Liver (tissue), 9 donors: ENCODE measurements around the gene NEK11. TPM values are rescaled to one million over a fixed set of nuclear protein-coding genes. Genes with fewer than 3 reads are reported as not detected.

ENCODE experiments used
- DNase-seq: peaks from one replicate; pipeline ENCODE4 v3.0.0-alpha.2; 2017; ENCODE audit warnings: low spot score
- H3K27ac ChIP-seq, 2 donors: one replicate each; pipeline ENCODE4 v1.7.0; 2013; ENCODE audit warnings: inconsistent platforms in 2 of 2, low read length in 2 of 2, control low read depth in 1 of 2, low read depth in 1 of 2, mild to moderate bottlenecking in 1 of 2
- H3K27me3 ChIP-seq, 4 donors: one replicate each; pipeline versions ENCODE4 v1.6.1 to v1.7.0; 2013; ENCODE audit warnings: low read length in 3 of 4, inconsistent platforms in 1 of 4, mild to moderate bottlenecking in 1 of 4, moderate library complexity in 1 of 4; ENCODE audit not compliant: control insufficient read depth in 4 of 4, insufficient read depth in 4 of 4
- H3K36me3 ChIP-seq, 4 donors: one replicate each; pipeline versions ENCODE4 v1.6.1 to v1.7.0; 2013; ENCODE audit warnings: low read length in 3 of 4, mild to moderate bottlenecking in 3 of 4, low read depth in 1 of 4, moderate library complexity in 1 of 4; ENCODE audit not compliant: control insufficient read depth in 4 of 4, insufficient read depth in 3 of 4
- H3K4me1 ChIP-seq, 4 donors: one replicate each; pipeline versions ENCODE4 v1.6.1 to v1.7.0; 2013; ENCODE audit warnings: low read length in 3 of 4, mild to moderate bottlenecking in 3 of 4, moderate library complexity in 1 of 4; ENCODE audit not compliant: control insufficient read depth in 4 of 4, insufficient read depth in 4 of 4
- H3K4me3 ChIP-seq, 3 donors: one replicate each; pipeline versions ENCODE4 v1.6.1 to v1.7.0; 2013; ENCODE audit warnings: low read length in 3 of 3, control low read depth in 1 of 3, low read depth in 1 of 3, mild to moderate bottlenecking in 1 of 3
- H3K9ac ChIP-seq, 2 donors: one replicate each; pipeline ENCODE4 v1.7.0; 2013; ENCODE audit warnings: low read length in 2 of 2, mild to moderate bottlenecking in 2 of 2, moderate library complexity in 2 of 2, control low read depth in 1 of 2, low read depth in 1 of 2
- H3K9me3 ChIP-seq, 4 donors: one replicate each; pipeline versions ENCODE4 v1.6.1 to v1.7.0; 2013; ENCODE audit warnings: low read length in 3 of 4; ENCODE audit not compliant: control insufficient read depth in 4 of 4
- ATF3 ChIP-seq: IDR thresholded peaks from 2 replicates; pipeline ENCODE4 v1.6.1; 2016; ENCODE audit warnings: antibody characterized with exemption
- CTCF ChIP-seq: fragments of 150-350 bp; IDR thresholded peaks from 2 replicates; pipeline ENCODE4 v1.5.1; 2017; ENCODE audit warnings: improper control_type of control experiment, low read depth, low read length; ENCODE audit not compliant: missing input control
- EGR1 ChIP-seq, 2 donors: IDR thresholded peaks; 2 replicates each; pipeline ENCODE4 v1.6.1; 2016 to 2018; ENCODE audit warnings: antibody characterized with exemption in 2 of 2, low read depth in 2 of 2
- FOXA1 ChIP-seq: IDR thresholded peaks from 2 replicates; pipeline ENCODE4 v1.6.1; 2016; ENCODE audit warnings: antibody characterized with exemption
- FOXA2 ChIP-seq: IDR thresholded peaks from 2 replicates; pipeline ENCODE4 v1.6.1; 2016; ENCODE audit warnings: antibody characterized with exemption
- GABPA ChIP-seq, 2 donors: IDR thresholded peaks in 1 of 2; conservative IDR thresholded peaks in 1 of 2; 2 replicates each; pipeline ENCODE4 v1.6.1; 2016; ENCODE audit warnings: antibody characterized with exemption in 2 of 2, mild to moderate bottlenecking in 1 of 2, moderate library complexity in 1 of 2
- HNF4A ChIP-seq, 2 donors: conservative IDR thresholded peaks; 2 replicates each; pipeline ENCODE4 v1.6.1; 2016; ENCODE audit warnings: antibody characterized with exemption in 2 of 2, mild to moderate bottlenecking in 2 of 2
- HNF4G ChIP-seq: IDR thresholded peaks from 2 replicates; pipeline ENCODE4 v1.6.1; 2016; ENCODE audit warnings: antibody characterized with exemption
- JUND ChIP-seq, 2 donors: IDR thresholded peaks; 2 replicates each; pipeline ENCODE4 v1.6.1; 2016; ENCODE audit warnings: antibody characterized with exemption in 2 of 2
- MAX ChIP-seq: IDR thresholded peaks from 2 replicates; pipeline ENCODE4 v1.6.1; 2016; ENCODE audit warnings: antibody characterized with exemption
- NR2F2 ChIP-seq: IDR thresholded peaks from 2 replicates; pipeline ENCODE4 v1.6.1; 2016; ENCODE audit warnings: antibody characterized with exemption
- RAD21 ChIP-seq, 2 donors: IDR thresholded peaks; 2 replicates each; pipeline ENCODE4 v1.6.1; 2016; ENCODE audit warnings: antibody characterized with exemption in 2 of 2, mild to moderate bottlenecking in 2 of 2
- REST ChIP-seq: IDR thresholded peaks from 2 replicates; pipeline ENCODE4 v1.6.1; 2016; ENCODE audit warnings: antibody characterized with exemption, mild to moderate bottlenecking
- RXRA ChIP-seq, 2 donors: IDR thresholded peaks; 2 replicates each; pipeline ENCODE4 v1.6.1; 2017 to 2018; ENCODE audit warnings: antibody characterized with exemption in 2 of 2, mild to moderate bottlenecking in 1 of 2
- SP1 ChIP-seq: IDR thresholded peaks from 2 replicates; pipeline ENCODE4 v1.6.1; 2018; ENCODE audit warnings: antibody characterized with exemption, mild to moderate bottlenecking
- TAF1 ChIP-seq: conservative IDR thresholded peaks from 2 replicates; pipeline ENCODE4 v1.6.1; 2016; ENCODE audit warnings: antibody characterized with exemption, mild to moderate bottlenecking
- YY1 ChIP-seq: IDR thresholded peaks from 2 replicates; pipeline ENCODE4 v1.6.1; 2016; ENCODE audit warnings: antibody characterized with exemption, mild to moderate bottlenecking
- ZBTB33 ChIP-seq: IDR thresholded peaks from 2 replicates; pipeline ENCODE4 v1.6.1; 2016; ENCODE audit warnings: antibody characterized with exemption
- WGBS: extraction: QIAGEN DNeasy Blood & Tissue Kit; methylation state at CpG from one replicate; pipeline ENCODE4 v1.1.7; 2013; 5-methylcytosine and 5-hydroxymethylcytosine counted together
- polyA plus RNA-seq, 2 donors: library from polyadenylated mRNA; stranded (reverse) in 1 of 2; unstranded in 1 of 2; fragments of 200-250 nt in 1 of 2; fragments of >200 nt in 1 of 2; fragmentation: Nextera tagmentation in 1 of 2; extraction: Ambion mirVana in 1 of 2; gene quantifications; one replicate each; pipeline versions ENCODE4 v1.2.1 to v1.2.3, GENCODE V29; 2013 to 2015
- total RNA-seq, 2 donors: library from RNA; depleted of rRNA; stranded (reverse); fragments of >200 nt; gene quantifications; one replicate each; pipeline ENCODE4 v1.2.3, GENCODE V29; 2014
- donor health status: healthy.
- donor health status: healthy.
- donor health status: healthy.
- donor health status: healthy.
- donor health status: healthy.

The NEK11 gene
- total and polyA plus RNA-seq, 4 donors = 0.35 to 0.92 (median 0.69) TPM

- Histone ChIP-seq H3K27me3 (no peaks in the 10 kb centered on the region), H3K9ac (no peak overlapping the region), H3K27ac (no peak overlapping the region), H3K36me3 (no peaks in the 10 kb centered on the region), H3K4me3 (no peak overlapping the region), H3K4me1 (peaks cover 0 to 9% (median 3%) of the 10 kb centered on the region in 4 donors), H3K9me3 (no peaks in the 10 kb centered on the region)
- 97% methylated on average over 1 of the region's 1 CpG for WGBS
- DNase-seq = no peak
- TF ChIP-seq GABPA (IDR thresholded peaks at IDR 0.05 in 1 of 2, conservative IDR thresholded peaks at IDR 0.05 in 1 of 2) (no peak), ZBTB33 (no peak), ATF3 (no peak), FOXA1 (no peak), TAF1 (no peak), JUND (IDR thresholded peaks at IDR 0.05) (no peak), MAX (no peak), SP1 (no peak), CTCF (no peak), RXRA (IDR thresholded peaks at IDR 0.05) (no peak), HNF4G (no peak)
Measured at GRCh38 chr3:131357275-131357674, 330.6 kb downstream of the NEK11 start.

GRCh38 chr3:131360191-131360755 is 333.6 kb downstream of the NEK11 start:
- no peak overlapping the region for H3K9ac ChIP-seq
- H3K4me1 ChIP-seq = peaks cover 1 to 28% (median 9%) of the 10 kb centered on the region in 4 donors
- no peaks in the 10 kb centered on the region for H3K9me3 ChIP-seq
- H3K4me3 ChIP-seq = no peak overlapping the region
- no peaks in the 10 kb centered on the region for H3K27me3 ChIP-seq
- H3K36me3 ChIP-seq = no peaks in the 10 kb centered on the region
- H3K27ac ChIP-seq = no peak overlapping the region
- no peak for DNase-seq
- WGBS = 97% methylated on average over 4 of the region's 4 CpGs
- no peak for TF ChIP-seq GABPA (IDR thresholded peaks at IDR 0.05 in 1 of 2, conservative IDR thresholded peaks at IDR 0.05 in 1 of 2)
- no peak for TF ChIP-seq FOXA2
- TF ChIP-seq TAF1 = no peak
- TF ChIP-seq ZBTB33 = no peak
- no peak for TF ChIP-seq JUND (IDR thresholded peaks at IDR 0.05)
- no peak for TF ChIP-seq RXRA (IDR thresholded peaks at IDR 0.05)
- TF ChIP-seq SP1 = no peak
- no peak for TF ChIP-seq CTCF
- no peak for TF ChIP-seq RAD21 (IDR thresholded peaks at IDR 0.05)
- no peak for TF ChIP-seq EGR1 (IDR thresholded peaks at IDR 0.05; ENCODE audit: low read depth in 2 of 2)
- TF ChIP-seq HNF4A (conservative IDR thresholded peaks at IDR 0.05) = no peak
- no peak for TF ChIP-seq HNF4G
- TF ChIP-seq FOXA1 = no peak
- no peak for TF ChIP-seq YY1
- no peak for TF ChIP-seq NR2F2
- no peak for TF ChIP-seq REST
- no peak for TF ChIP-seq ATF3
- no peak for TF ChIP-seq MAX
